Measurements from ENCODE around the gene ZNF804B.
A peak's percentile ranks its signal among the peaks of the same experiment; 100 is the strongest.

The ZNF804B gene

DNA sequence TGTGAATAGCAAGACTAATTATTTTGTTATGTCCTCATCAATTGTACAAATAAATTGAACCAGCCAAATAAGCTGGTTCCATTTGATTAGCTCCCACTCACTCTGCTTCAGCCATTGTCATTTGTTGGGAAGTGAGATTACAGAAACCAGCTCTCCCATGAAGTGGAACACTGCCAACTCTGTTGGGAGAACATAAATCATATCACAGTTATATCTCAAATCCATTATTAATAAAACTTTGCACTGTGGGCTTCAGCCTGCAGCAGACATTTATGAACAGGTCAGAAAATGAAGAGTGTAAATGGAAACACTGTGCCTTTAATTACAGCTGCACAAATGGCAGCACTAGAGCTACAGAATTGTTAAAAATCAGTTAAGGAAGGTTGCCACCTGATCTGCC lies 82.7 kb downstream of the ZNF804B start:
- Histone ChIP-seq H3K27me3 (replicated peaks; ENCODE audit: control insufficient read depth, insufficient read depth, low read length) (no peaks in the 10 kb centered on the region), H3K4me3 (ENCODE audit: low read length) (no peak overlapping the region), H3K9ac (ENCODE audit: low read length) (no peak overlapping the region), H3K9me3 (ENCODE audit: control insufficient read depth, low read length) (no peaks in the 10 kb centered on the region), H3K4me1 (ENCODE audit: control insufficient read depth, insufficient read depth, low read length) (no peaks in the 10 kb centered on the region), H3K36me3 (ENCODE audit: control insufficient read depth, insufficient read depth, low read length, severe bottlenecking) (no peaks in the 10 kb centered on the region)
- no peak for DNase-seq (ENCODE audit: low read depth)

- Histone ChIP-seq H3K4me1 (ENCODE audit: control insufficient read depth, insufficient read depth, low read length) (no peaks in the 10 kb centered on the region), H3K9ac (ENCODE audit: low read length) (no peak overlapping the region), H3K9me3 (ENCODE audit: control insufficient read depth, low read length) (no peaks in the 10 kb centered on the region), H3K36me3 (ENCODE audit: control insufficient read depth, insufficient read depth, low read length, severe bottlenecking) (no peaks in the 10 kb centered on the region), H3K27me3 (replicated peaks; ENCODE audit: control insufficient read depth, insufficient read depth, low read length) (no peaks in the 10 kb centered on the region), H3K4me3 (ENCODE audit: low read length) (no peak overlapping the region)
- no peak for DNase-seq (ENCODE audit: low read depth)
Measured at GRCh38 chr7:88845091-88845490, 85.6 kb downstream of the ZNF804B start.

DNA sequence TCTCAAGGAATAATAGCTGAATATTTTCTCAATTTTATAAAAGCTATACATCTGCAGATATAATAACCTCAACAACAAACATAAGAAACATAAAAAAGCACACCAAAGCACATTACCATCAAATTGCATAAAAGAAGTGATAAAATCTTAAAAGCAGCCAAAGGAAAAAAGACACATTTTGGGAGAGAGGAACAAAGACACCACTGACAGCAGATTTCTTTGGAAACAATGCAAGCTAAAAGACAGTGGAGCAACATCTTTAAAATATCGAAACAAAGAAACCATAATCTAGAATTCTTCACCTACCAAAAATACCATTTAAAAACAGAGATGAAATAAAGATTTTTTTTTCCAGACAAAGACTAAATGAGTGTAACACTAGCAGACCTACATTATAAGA lies 91.7 kb downstream of the ZNF804B start:
- Histone ChIP-seq H3K9ac (ENCODE audit: low read length) (no peak overlapping the region), H3K4me1 (ENCODE audit: control insufficient read depth, insufficient read depth, low read length) (no peaks in the 10 kb centered on the region), H3K9me3 (ENCODE audit: control insufficient read depth, low read length) (peaks cover 15% of the 10 kb centered on the region), H3K27me3 (replicated peaks; ENCODE audit: control insufficient read depth, insufficient read depth, low read length) (no peaks in the 10 kb centered on the region), H3K4me3 (ENCODE audit: low read length) (no peak overlapping the region), H3K36me3 (ENCODE audit: control insufficient read depth, insufficient read depth, low read length, severe bottlenecking) (no peaks in the 10 kb centered on the region)
- no peak for DNase-seq (ENCODE audit: low read depth)

GRCh38 chr7:88859288-88859687 lies 99.8 kb downstream of the ZNF804B start:
- H3K4me1 ChIP-seq (ENCODE audit: control insufficient read depth, insufficient read depth, low read length), result no peaks in the 10 kb centered on the region
- H3K4me3 ChIP-seq (ENCODE audit: low read length), result no peak overlapping the region
- DNase-seq (ENCODE audit: low read depth), result no peak
- H3K9me3 ChIP-seq (ENCODE audit: control insufficient read depth, low read length), result no peaks in the 10 kb centered on the region
- no peak overlapping the region for H3K9ac ChIP-seq (ENCODE audit: low read length)
- no peaks in the 10 kb centered on the region for H3K27me3 ChIP-seq (replicated peaks; ENCODE audit: control insufficient read depth, insufficient read depth, low read length)
- no peaks in the 10 kb centered on the region for H3K36me3 ChIP-seq (ENCODE audit: control insufficient read depth, insufficient read depth, low read length, severe bottlenecking)

DNA sequence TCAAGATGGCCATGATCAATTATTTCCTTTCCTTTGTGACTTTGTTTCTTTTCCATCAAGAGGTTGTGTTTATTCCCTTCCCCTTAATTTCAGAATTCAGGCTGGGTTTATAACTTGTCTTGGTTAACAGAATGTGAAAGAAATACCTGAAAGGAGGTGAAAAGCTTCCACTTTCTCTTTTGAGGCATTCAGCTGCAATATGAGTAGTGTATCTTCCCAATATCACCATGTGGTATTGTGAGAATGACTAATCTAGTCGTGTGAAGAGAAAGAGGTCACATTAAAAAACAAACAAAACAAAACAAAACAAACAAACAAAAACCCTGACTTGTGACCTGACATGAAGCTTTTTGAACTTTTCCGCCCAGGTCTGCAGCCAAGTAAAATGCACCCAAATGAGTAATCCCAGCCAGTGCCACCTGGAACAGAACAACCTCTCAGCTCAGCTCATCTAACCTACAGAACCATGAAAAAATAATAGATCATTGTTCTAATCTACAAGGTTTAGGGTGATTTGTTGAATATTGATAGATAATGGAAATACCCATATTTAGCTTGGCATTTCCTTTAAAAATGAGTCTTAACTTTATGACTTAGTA lies 106.9 kb downstream of the ZNF804B start:
- DNase-seq (ENCODE audit: low read depth), result no peak
- Histone ChIP-seq H3K4me3 (ENCODE audit: low read length) (no peak overlapping the region), H3K9me3 (ENCODE audit: control insufficient read depth, low read length) (peaks cover 5% of the 10 kb centered on the region), H3K4me1 (ENCODE audit: control insufficient read depth, insufficient read depth, low read length) (no peaks in the 10 kb centered on the region), H3K9ac (ENCODE audit: low read length) (no peak overlapping the region), H3K27me3 (replicated peaks; ENCODE audit: control insufficient read depth, insufficient read depth, low read length) (no peaks in the 10 kb centered on the region), H3K36me3 (ENCODE audit: control insufficient read depth, insufficient read depth, low read length, severe bottlenecking) (no peaks in the 10 kb centered on the region)

DNA sequence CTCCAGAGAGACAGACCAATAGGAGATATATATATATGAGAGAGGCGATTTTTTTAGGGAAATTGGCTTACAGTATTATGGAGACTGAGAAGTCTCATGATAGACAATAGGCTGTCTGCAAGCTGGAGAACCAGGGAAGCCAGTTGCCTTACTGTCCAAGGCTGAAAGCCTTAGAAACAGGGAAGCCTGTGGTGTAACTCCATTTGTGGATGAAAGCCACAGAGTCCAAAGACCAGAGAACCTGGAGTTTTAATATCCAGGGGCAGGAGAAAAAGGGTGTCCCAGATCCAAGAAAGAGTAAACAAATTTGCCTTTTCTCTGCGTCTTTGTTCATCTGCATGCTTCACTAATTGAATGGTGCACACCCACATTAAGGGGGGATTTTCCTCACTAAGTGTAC lies 107.7 kb downstream of the ZNF804B start:
- Histone ChIP-seq H3K27me3 (replicated peaks; ENCODE audit: control insufficient read depth, insufficient read depth, low read length) (no peaks in the 10 kb centered on the region), H3K9me3 (ENCODE audit: control insufficient read depth, low read length) (peaks cover 5% of the 10 kb centered on the region), H3K9ac (ENCODE audit: low read length) (no peak overlapping the region), H3K4me1 (ENCODE audit: control insufficient read depth, insufficient read depth, low read length) (no peaks in the 10 kb centered on the region), H3K36me3 (ENCODE audit: control insufficient read depth, insufficient read depth, low read length, severe bottlenecking) (no peaks in the 10 kb centered on the region), H3K4me3 (ENCODE audit: low read length) (no peak overlapping the region)
- no peak for DNase-seq (ENCODE audit: low read depth)

DNA sequence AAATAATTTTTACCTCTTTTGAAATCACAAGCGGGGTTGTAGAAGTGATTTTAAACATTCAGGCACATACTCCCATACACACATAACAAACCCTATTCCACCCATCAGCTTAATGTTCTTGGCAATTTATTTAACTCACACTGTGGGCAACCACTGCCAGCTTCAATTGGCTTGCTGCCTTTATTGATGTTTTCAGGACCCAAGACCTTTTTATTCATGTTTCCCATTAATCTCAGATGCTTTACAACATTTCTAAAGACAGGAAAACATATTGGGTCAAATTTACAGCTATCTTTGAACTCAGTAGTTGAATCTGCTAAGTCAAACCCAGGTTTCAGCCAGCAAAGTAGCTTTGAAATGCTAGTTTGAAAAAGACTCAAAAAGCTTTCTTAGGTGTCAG lies 109.0 kb downstream of the ZNF804B start:
- no peak overlapping the region for H3K9ac ChIP-seq (ENCODE audit: low read length)

DNA sequence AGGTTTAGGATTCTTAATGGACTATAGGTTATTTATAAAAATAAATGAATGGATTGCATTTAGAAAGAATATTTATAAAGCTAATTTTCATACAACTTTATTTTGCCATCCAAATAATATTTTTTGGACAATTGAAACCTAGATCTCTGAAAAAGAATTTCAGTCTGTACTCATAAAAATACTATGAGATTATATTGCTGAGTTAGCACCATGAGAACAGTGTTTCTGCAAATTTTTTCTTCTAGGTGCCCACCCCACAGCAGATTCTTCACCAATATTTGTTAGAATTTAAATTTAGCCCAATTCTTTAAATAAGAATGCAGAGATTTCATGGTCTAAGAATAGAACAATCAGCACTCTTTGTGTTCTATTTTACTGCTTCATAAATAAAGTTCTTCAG lies 121.6 kb downstream of the ZNF804B start:
- Histone ChIP-seq H3K36me3 (ENCODE audit: control insufficient read depth, insufficient read depth, low read length, severe bottlenecking) (no peaks in the 10 kb centered on the region), H3K4me1 (ENCODE audit: control insufficient read depth, insufficient read depth, low read length) (no peaks in the 10 kb centered on the region), H3K4me3 (ENCODE audit: low read length) (no peak overlapping the region), H3K9ac (ENCODE audit: low read length) (no peak overlapping the region), H3K9me3 (ENCODE audit: control insufficient read depth, low read length) (no peaks in the 10 kb centered on the region), H3K27me3 (replicated peaks; ENCODE audit: control insufficient read depth, insufficient read depth, low read length) (no peaks in the 10 kb centered on the region)
- DNase-seq (ENCODE audit: low read depth), result no peak

More for the DNA sequence above, 109.0 kb downstream of the ZNF804B start:
- DNase-seq (ENCODE audit: low read depth), result no peak
- Histone ChIP-seq H3K4me1 (ENCODE audit: control insufficient read depth, insufficient read depth, low read length) (no peaks in the 10 kb centered on the region), H3K27me3 (replicated peaks; ENCODE audit: control insufficient read depth, insufficient read depth, low read length) (no peaks in the 10 kb centered on the region), H3K36me3 (ENCODE audit: control insufficient read depth, insufficient read depth, low read length, severe bottlenecking) (no peaks in the 10 kb centered on the region), H3K4me3 (ENCODE audit: low read length) (no peak overlapping the region), H3K9me3 (ENCODE audit: control insufficient read depth, low read length) (peaks cover 5% of the 10 kb centered on the region)

GRCh38 chr7:88885131-88885530 lies 125.6 kb downstream of the ZNF804B start:
- Histone ChIP-seq H3K4me1 (ENCODE audit: control insufficient read depth, insufficient read depth, low read length) (no peaks in the 10 kb centered on the region), H3K36me3 (ENCODE audit: control insufficient read depth, insufficient read depth, low read length, severe bottlenecking) (no peaks in the 10 kb centered on the region), H3K9me3 (ENCODE audit: control insufficient read depth, low read length) (no peaks in the 10 kb centered on the region), H3K9ac (ENCODE audit: low read length) (no peak overlapping the region), H3K4me3 (ENCODE audit: low read length) (no peak overlapping the region), H3K27me3 (replicated peaks; ENCODE audit: control insufficient read depth, insufficient read depth, low read length) (no peaks in the 10 kb centered on the region)
- no peak for DNase-seq (ENCODE audit: low read depth)

DNA sequence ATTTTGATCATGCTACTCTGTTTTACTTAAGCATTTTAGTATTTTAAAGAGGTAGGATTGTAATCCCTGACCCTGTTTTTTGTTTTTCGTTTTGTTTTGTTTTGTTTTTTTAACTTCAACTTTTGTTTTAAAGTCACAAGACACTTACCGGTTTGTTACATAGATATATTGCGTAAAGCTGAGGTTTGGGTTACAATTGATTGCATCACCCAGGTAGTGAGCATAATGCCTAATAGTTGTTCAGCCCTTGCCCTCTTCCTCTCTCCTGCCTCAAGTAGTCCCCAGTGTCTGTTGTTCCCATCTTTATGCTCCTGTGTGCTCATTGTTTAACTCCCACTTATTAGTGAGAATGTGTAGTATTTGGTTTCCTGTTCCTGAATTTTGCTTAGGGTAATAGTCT lies 129.2 kb downstream of the ZNF804B start:
- peak; percentile 4 for DNase-seq (ENCODE audit: low read depth)
- no peaks in the 10 kb centered on the region for H3K36me3 ChIP-seq (ENCODE audit: control insufficient read depth, insufficient read depth, low read length, severe bottlenecking)
- H3K27me3 ChIP-seq (replicated peaks; ENCODE audit: control insufficient read depth, insufficient read depth, low read length), result no peaks in the 10 kb centered on the region
- no peaks in the 10 kb centered on the region for H3K9me3 ChIP-seq (ENCODE audit: control insufficient read depth, low read length)
- H3K4me1 ChIP-seq (ENCODE audit: control insufficient read depth, insufficient read depth, low read length), result no peaks in the 10 kb centered on the region
- H3K9ac ChIP-seq (ENCODE audit: low read length), result no peak overlapping the region
- no peak overlapping the region for H3K4me3 ChIP-seq (ENCODE audit: low read length)

DNA sequence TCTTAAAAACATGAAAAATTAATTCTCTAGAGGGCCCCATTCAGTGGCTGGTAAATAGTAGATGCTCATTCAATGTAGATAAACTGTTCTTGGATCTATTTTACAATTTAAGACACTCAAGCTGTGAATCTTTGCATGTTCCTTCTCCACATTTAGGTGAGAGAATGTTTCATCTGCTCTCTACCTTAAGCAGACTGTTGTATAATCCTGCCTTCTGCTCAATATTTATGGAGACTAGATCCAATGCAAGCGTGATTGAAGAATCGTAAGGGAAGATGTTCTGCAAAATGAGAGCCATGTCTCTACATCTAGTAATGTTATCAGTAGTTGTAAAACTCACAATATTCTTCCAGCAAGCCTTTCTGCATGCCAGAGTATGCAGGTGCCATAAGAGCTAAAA lies 151.0 kb downstream of the ZNF804B start:
- DNase-seq (ENCODE audit: low read depth), result no peak
- no peaks in the 10 kb centered on the region for H3K27me3 ChIP-seq (replicated peaks; ENCODE audit: control insufficient read depth, insufficient read depth, low read length)
- H3K36me3 ChIP-seq (ENCODE audit: control insufficient read depth, insufficient read depth, low read length, severe bottlenecking), result no peaks in the 10 kb centered on the region
- H3K9me3 ChIP-seq (ENCODE audit: control insufficient read depth, low read length), result no peaks in the 10 kb centered on the region
- no peak overlapping the region for H3K9ac ChIP-seq (ENCODE audit: low read length)
- H3K4me1 ChIP-seq (ENCODE audit: control insufficient read depth, insufficient read depth, low read length), result no peaks in the 10 kb centered on the region
- H3K4me3 ChIP-seq (ENCODE audit: low read length), result no peak overlapping the region

- Histone ChIP-seq H3K9me3 (ENCODE audit: control insufficient read depth, low read length) (no peaks in the 10 kb centered on the region), H3K4me1 (ENCODE audit: control insufficient read depth, insufficient read depth, low read length) (no peaks in the 10 kb centered on the region), H3K36me3 (ENCODE audit: control insufficient read depth, insufficient read depth, low read length, severe bottlenecking) (no peaks in the 10 kb centered on the region), H3K4me3 (ENCODE audit: low read length) (no peak overlapping the region), H3K9ac (ENCODE audit: low read length) (no peak overlapping the region), H3K27me3 (replicated peaks; ENCODE audit: control insufficient read depth, insufficient read depth, low read length) (no peaks in the 10 kb centered on the region)
- no peak for DNase-seq (ENCODE audit: low read depth)
Measured at GRCh38 chr7:88912852-88913251, 153.4 kb downstream of the ZNF804B start.

All from adipocyte (in vitro differentiated cells).